ENCODE data around the gene RPIA. TPM values are rescaled to one million over a fixed set of nuclear protein-coding genes. Genes with fewer than 3 reads are reported as not detected.

The RPIA gene
- total RNA-seq, 1 experiment from 2014 or later, result 10.7 TPM

DNA sequence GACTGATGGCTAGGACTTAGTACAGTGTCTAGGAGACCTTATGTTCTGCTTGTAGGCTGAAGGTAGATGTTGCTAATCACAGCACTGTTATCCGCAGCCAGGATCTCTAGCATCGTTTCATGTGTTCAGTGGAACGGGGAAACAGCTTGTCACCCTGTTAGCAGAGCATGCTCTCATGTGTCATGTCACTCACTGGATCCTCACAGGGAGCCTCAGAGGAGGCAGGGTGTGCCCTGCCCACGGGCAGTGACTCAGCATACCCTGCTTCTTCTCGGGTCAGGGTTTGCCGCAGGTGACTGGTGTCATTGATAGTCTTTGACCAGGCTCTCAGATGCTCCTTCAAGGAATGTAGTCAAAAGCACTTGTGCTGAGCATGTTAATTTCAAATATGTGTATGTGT is 44.4 kb downstream of the RPIA start:
- Histone ChIP-seq H3K9ac (ENCODE audit: low read length) (no peak overlapping the region), H3K4me3 (ENCODE audit: low read length) (no peak overlapping the region), H3K4me2 (ENCODE audit: low read length) (no peak overlapping the region), H4K20me1 (ENCODE audit: low read length) (no peaks in the 10 kb centered on the region), H2AFZ (ENCODE audit: low read length) (no peak overlapping the region), H3F3A (ENCODE audit: low read length, unreplicated experiment) (no peaks in the 10 kb centered on the region), H3K27ac (ENCODE audit: low read length) (no peak overlapping the region), H3K9me2 (replicated peaks; ENCODE audit: low read length) (no peaks in the 10 kb centered on the region), H3K36me3 (ENCODE audit: low read depth, low read length) (peaks cover 12% of the 10 kb centered on the region), H3K9me3 (ENCODE audit: low read length) (no peaks in the 10 kb centered on the region), H3K4me1 (ENCODE audit: insufficient read depth, low read length) (peaks cover 8% of the 10 kb centered on the region; the same call in 1 of the 2 replicates), H3K79me2 (ENCODE audit: low read length) (no peaks in the 10 kb centered on the region), H3K27me3 (ENCODE audit: low read length) (no peaks in the 10 kb centered on the region)
- TF ChIP-seq EZH2 (IDR thresholded peaks at IDR 0.05; ENCODE audit: low read length, unreplicated experiment), result no peak
- no peak for TF ChIP-seq EZH2phosphoT487 (IDR thresholded peaks at IDR 0.05; ENCODE audit: borderline replicate concordance, low read length)
- TF ChIP-seq, protein P1, sequence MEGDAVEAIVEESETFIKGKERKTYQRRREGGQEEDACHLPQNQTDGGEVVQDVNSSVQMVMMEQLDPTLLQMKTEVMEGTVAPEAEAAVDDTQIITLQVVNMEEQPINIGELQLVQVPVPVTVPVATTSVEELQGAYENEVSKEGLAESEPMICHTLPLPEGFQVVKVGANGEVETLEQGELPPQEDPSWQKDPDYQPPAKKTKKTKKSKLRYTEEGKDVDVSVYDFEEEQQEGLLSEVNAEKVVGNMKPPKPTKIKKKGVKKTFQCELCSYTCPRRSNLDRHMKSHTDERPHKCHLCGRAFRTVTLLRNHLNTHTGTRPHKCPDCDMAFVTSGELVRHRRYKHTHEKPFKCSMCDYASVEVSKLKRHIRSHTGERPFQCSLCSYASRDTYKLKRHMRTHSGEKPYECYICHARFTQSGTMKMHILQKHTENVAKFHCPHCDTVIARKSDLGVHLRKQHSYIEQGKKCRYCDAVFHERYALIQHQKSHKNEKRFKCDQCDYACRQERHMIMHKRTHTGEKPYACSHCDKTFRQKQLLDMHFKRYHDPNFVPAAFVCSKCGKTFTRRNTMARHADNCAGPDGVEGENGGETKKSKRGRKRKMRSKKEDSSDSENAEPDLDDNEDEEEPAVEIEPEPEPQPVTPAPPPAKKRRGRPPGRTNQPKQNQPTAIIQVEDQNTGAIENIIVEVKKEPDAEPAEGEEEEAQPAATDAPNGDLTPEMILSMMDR (conservative IDR thresholded peaks at IDR 0.05; ENCODE audit: low read depth, low read length), result no peak
- intact Hi-C loops (cut with micrococcal nuclease), result no loop called here
- CTCF ChIA-PET, result no interaction called here
- POLR2A ChIA-PET (ENCODE audit: unreplicated experiment), result no interaction called here
- DNase-seq (peak; percentile 67), ATAC-seq (peak; percentile 74)
- BruUV-seq (replicated peaks), result no TSS peak

DNA sequence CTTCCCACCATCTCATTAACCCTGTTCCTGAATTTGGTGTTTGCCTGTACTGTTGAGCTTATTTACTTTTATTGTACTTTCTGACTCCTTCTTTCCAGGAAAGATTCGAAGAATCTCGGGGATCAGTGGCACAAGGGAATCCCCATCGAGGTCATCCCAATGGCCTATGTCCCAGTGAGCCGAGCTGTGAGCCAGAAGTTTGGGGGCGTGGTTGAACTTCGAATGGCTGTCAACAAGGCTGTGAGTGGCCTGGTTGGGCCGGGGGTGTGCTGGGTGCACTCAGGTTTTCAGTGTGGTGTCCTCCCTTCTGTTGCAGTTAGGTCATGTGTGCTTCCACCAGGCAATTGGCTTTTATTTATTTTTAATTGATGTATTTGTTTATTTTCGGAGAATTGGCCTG is 45.0 kb downstream of the RPIA start:
- no peak for TF ChIP-seq EZH2 (IDR thresholded peaks at IDR 0.05; ENCODE audit: low read length, unreplicated experiment)
- Histone ChIP-seq H3K4me2 (ENCODE audit: low read length) (no peak overlapping the region), H3K79me2 (ENCODE audit: low read length) (no peaks in the 10 kb centered on the region), H3K9me3 (ENCODE audit: low read length) (no peaks in the 10 kb centered on the region), H3K9ac (ENCODE audit: low read length) (no peak overlapping the region), H4K20me1 (ENCODE audit: low read length) (no peaks in the 10 kb centered on the region), H3K27ac (ENCODE audit: low read length) (no peak overlapping the region), H3K36me3 (ENCODE audit: low read depth, low read length) (peaks cover 17% of the 10 kb centered on the region), H3K4me1 (ENCODE audit: insufficient read depth, low read length) (peaks cover 8% of the 10 kb centered on the region; the same call in 1 of the 2 replicates), H2AFZ (ENCODE audit: low read length) (no peak overlapping the region), H3K27me3 (ENCODE audit: low read length) (no peaks in the 10 kb centered on the region), H3K4me3 (ENCODE audit: low read length) (no peak overlapping the region), H3K9me2 (replicated peaks; ENCODE audit: low read length) (no peaks in the 10 kb centered on the region), H3F3A (ENCODE audit: low read length, unreplicated experiment) (no peaks in the 10 kb centered on the region)
- ATAC-seq, result no peak
- no TSS peak for BruUV-seq (replicated peaks)
- POLR2A ChIA-PET (ENCODE audit: unreplicated experiment), result no interaction called here
- DNase-seq, result no peak
- CTCF ChIA-PET, result no interaction called here
- intact Hi-C loops (cut with micrococcal nuclease), result no loop called here

DNA sequence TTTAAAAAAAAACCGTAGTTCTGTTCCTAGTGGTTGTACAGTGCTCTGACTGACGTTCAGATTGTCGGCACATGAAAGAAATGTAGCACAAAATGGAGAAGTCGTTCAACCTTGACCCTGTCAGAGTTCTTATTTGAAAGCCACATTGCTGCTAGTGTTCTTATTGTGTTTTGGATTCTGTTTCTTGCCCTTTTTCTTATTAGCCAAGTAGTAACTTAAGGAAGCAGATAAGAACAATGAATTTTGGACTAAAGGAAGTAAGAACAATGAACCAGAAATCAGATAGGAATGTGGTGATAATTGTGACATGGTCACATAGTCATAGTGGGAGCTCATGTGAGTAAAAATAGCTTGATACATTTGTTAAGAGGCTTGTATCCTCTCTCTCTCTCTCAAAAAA is 45.9 kb downstream of the RPIA start:
- no peak for ATAC-seq
- Histone ChIP-seq H3K36me3 (ENCODE audit: low read depth, low read length) (peaks cover 18% of the 10 kb centered on the region), H3K9me3 (ENCODE audit: low read length) (no peaks in the 10 kb centered on the region), H3K4me3 (ENCODE audit: low read length) (no peak overlapping the region), H2AFZ (ENCODE audit: low read length) (no peak overlapping the region), H3K9me2 (replicated peaks; ENCODE audit: low read length) (no peaks in the 10 kb centered on the region), H3K79me2 (ENCODE audit: low read length) (no peaks in the 10 kb centered on the region), H3F3A (ENCODE audit: low read length, unreplicated experiment) (no peaks in the 10 kb centered on the region), H3K27ac (ENCODE audit: low read length) (no peak overlapping the region), H4K20me1 (ENCODE audit: low read length) (no peaks in the 10 kb centered on the region), H3K9ac (ENCODE audit: low read length) (no peak overlapping the region), H3K4me1 (ENCODE audit: insufficient read depth, low read length) (peaks cover 8% of the 10 kb centered on the region; the same call in 1 of the 2 replicates), H3K27me3 (ENCODE audit: low read length) (no peaks in the 10 kb centered on the region), H3K4me2 (ENCODE audit: low read length) (no peak overlapping the region)
- no TSS peak for BruUV-seq (replicated peaks)
- POLR2A ChIA-PET (ENCODE audit: unreplicated experiment), result no interaction called here
- no peak for TF ChIP-seq EZH2phosphoT487 (IDR thresholded peaks at IDR 0.05; ENCODE audit: borderline replicate concordance, low read length)
- TF ChIP-seq, protein P1 (conservative IDR thresholded peaks at IDR 0.05; ENCODE audit: low read depth, low read length), result no peak
- no peak for TF ChIP-seq EZH2 (IDR thresholded peaks at IDR 0.05; ENCODE audit: low read length, unreplicated experiment)
- CTCF ChIA-PET, result interaction anchor here (0.6 to 0.8 kb wide), 2 partner anchors 28 to 143 kb away, joined by 3 read pairs; no protein-coding TSS in a partner anchor
- intact Hi-C loops (cut with micrococcal nuclease), result no loop called here
- DNase-seq, result no peak

Measured in PC-3 (cell line).